ENCODE results near the gene OTOG. TPM values are rescaled to one million over a fixed set of nuclear protein-coding genes. Genes with fewer than 3 reads are reported as not detected.

OTOG gene
- total and polyA plus RNA-seq, 9 donors = not detected

GRCh38 chr11:17601676-17602075, 54.6 kb downstream of the OTOG start:
- no peak for TF ChIP-seq EP300 (IDR thresholded peaks at IDR 0.05)
- TF ChIP-seq, protein P1, sequence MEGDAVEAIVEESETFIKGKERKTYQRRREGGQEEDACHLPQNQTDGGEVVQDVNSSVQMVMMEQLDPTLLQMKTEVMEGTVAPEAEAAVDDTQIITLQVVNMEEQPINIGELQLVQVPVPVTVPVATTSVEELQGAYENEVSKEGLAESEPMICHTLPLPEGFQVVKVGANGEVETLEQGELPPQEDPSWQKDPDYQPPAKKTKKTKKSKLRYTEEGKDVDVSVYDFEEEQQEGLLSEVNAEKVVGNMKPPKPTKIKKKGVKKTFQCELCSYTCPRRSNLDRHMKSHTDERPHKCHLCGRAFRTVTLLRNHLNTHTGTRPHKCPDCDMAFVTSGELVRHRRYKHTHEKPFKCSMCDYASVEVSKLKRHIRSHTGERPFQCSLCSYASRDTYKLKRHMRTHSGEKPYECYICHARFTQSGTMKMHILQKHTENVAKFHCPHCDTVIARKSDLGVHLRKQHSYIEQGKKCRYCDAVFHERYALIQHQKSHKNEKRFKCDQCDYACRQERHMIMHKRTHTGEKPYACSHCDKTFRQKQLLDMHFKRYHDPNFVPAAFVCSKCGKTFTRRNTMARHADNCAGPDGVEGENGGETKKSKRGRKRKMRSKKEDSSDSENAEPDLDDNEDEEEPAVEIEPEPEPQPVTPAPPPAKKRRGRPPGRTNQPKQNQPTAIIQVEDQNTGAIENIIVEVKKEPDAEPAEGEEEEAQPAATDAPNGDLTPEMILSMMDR (IDR thresholded peaks at IDR 0.05) = no peak
- TF ChIP-seq POLR2A (IDR thresholded peaks at IDR 0.05) = no peak
- no peak overlapping the region for H3K4me3 ChIP-seq
- H3K27me3 ChIP-seq = no peaks in the 10 kb centered on the region
- no peak for DNase-seq
- no peaks in the 10 kb centered on the region for H3K9me3 ChIP-seq
- no peak overlapping the region for H3K27ac ChIP-seq
- intact Hi-C loops (cut with DNase I) = no loop called here
- WGBS, 3 donors = 36 to 46% (median 41%) methylated on average over 4 of the region's 4 CpGs
- H3K4me1 ChIP-seq (ENCODE audit: insufficient read depth) = no peaks in the 10 kb centered on the region
- no peaks in the 10 kb centered on the region for H3K36me3 ChIP-seq

DNA sequence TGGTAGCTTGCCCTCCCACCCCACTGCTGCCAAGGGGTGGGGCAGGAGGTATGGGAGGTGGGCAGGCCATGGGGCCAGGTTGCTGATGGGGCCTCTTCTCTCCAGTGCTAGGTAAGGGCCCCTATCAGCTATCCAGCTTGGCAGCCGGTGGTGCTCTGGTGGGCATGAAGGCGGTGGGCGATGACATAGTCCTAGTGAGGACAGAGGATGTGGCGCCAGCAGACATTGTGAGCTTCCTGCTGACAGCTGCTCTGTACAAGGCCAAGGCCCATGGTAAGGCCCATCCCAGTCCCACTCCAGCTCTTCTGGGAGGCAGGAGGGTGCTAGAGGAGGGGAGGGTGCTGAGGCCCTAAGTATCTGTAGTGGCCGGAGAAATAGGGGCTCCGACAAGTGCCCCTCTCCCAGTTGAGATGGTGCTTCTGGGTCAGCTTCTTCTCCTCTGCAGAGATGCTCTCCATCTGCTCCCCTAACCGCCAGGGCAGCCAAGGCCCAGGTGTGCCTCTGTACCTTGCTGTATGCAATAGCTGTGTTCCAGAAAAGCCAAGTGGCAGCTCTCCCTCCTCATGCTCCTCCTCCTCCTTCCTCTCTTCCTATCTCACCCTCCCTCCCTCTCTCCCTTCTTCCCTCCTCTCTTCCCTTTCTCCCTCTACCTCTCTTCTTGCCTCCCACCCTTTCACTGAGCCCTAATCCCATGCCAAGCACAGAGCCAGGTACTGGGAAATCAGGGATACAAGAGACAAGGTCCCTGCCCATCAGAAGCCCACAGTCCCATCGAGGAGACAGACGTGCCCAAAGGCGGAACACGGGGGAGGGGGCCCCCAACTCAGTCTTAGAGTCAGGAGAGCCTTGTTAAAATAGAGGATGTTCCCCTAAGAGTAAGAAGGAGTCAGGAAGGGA, 55.3 kb downstream of the OTOG start:
- no peak overlapping the region for H3K27ac ChIP-seq
- no peak overlapping the region for H3K4me3 ChIP-seq
- no peaks in the 10 kb centered on the region for H3K27me3 ChIP-seq
- 77 to 83% (median 78%) methylated on average over 11 of the region's 11 CpGs for WGBS, 3 donors
- DNase-seq = no peak
- no peak for TF ChIP-seq EP300 (IDR thresholded peaks at IDR 0.05)
- TF ChIP-seq, protein P1 (IDR thresholded peaks at IDR 0.05) = no peak
- no peak for TF ChIP-seq POLR2A (IDR thresholded peaks at IDR 0.05)
- intact Hi-C loops (cut with DNase I) = no loop called here
- H3K4me1 ChIP-seq (ENCODE audit: insufficient read depth) = no peaks in the 10 kb centered on the region
- no peaks in the 10 kb centered on the region for H3K9me3 ChIP-seq
- no peaks in the 10 kb centered on the region for H3K36me3 ChIP-seq

GRCh38 chr11:17603056-17603825, 56.2 kb downstream of the OTOG start:
- TF ChIP-seq EP300 (IDR thresholded peaks at IDR 0.05) = no peak
- TF ChIP-seq, protein P1 (IDR thresholded peaks at IDR 0.05) = no peak
- TF ChIP-seq POLR2A (IDR thresholded peaks at IDR 0.05) = no peak
- H3K9me3 ChIP-seq = no peaks in the 10 kb centered on the region
- H3K27me3 ChIP-seq = no peaks in the 10 kb centered on the region
- no peaks in the 10 kb centered on the region for H3K36me3 ChIP-seq
- H3K4me1 ChIP-seq (ENCODE audit: insufficient read depth) = no peaks in the 10 kb centered on the region
- DNase-seq = no peak
- intact Hi-C loops (cut with DNase I) = no loop called here
- no peak overlapping the region for H3K27ac ChIP-seq
- WGBS, 3 donors = 61 to 65% (median 63%) methylated on average over 10 of the region's 10 CpGs
- no peak overlapping the region for H3K4me3 ChIP-seq

GRCh38 chr11:17604201-17604914, 57.3 kb downstream of the OTOG start:
- Histone ChIP-seq H3K27me3 (no peaks in the 10 kb centered on the region), H3K36me3 (no peaks in the 10 kb centered on the region), H3K27ac (no peak overlapping the region), H3K9me3 (no peaks in the 10 kb centered on the region), H3K4me3 (no peak overlapping the region), H3K4me1 (ENCODE audit: insufficient read depth) (no peaks in the 10 kb centered on the region)
- 67 to 79% (median 67%) methylated on average over 13 of the region's 13 CpGs for WGBS, 3 donors
- TF ChIP-seq, protein P1 (IDR thresholded peaks at IDR 0.05) = no peak
- TF ChIP-seq EP300 (IDR thresholded peaks at IDR 0.05) (no peak), POLR2A (IDR thresholded peaks at IDR 0.05) (no peak)
- DNase-seq = no peak
- intact Hi-C loops (cut with DNase I) = no loop called here

Measured in ovary (tissue), 9 donors.